GM19452 (cell line): ENCODE measurements around the gene C1GALT1C1.
"Not testable (repeated sequence)": the region's sequence is repeated elsewhere in the genome, so short reads cannot be mapped to it uniquely, and the experiment has no call there.

Experiments used
- ATAC-seq: cut with Tn5 transposase; IDR thresholded peaks from one replicate; pipeline ENCODE4 v1.9.1; 2021; ENCODE audit not compliant: unreplicated experiment

C1GALT1C1 gene

DNA sequence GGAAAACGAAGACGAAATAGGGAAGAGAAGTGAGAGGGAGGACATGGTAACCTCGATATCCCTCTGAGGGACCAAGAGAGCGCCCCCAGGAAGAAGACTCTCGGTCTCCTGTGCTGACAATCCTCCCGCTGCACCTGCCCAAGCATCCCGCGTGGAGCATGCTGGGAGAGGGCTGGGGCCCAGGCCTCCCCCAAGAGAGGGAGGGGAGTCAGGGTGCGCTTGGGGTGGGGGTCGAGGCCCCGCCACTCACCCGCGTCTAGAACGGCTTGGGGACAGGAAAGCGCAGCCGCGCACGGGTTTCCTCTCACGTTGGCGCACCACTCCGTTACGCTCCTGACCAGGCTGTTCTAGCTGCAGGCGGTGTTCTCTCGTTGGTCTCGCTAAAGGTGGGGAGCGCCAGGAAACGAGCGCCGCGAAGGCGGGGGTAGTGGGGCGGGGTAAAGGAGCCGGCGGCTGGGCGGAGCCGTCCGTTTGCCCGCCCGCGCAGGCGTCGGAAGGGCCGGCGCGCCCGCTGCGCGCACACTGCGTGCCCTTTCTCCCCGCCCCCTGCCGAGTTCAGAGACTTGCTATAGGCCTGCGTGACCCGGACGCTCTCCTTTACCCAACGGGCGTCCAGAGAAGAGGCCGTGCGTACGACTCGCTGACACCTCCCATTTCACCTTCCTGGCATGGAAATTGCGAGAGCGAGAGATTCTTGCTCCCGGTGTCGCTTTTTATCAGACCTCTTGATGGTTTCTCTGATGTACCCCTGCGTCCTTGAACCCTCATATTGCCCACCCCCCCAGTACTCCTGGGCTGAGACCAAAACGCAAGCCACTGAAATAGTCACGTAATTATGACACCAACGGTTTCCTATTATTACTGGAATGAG, at the start of gene C1GALT1C1:
Gene C1GALT1C1 (minus strand): TSS at position 388 of the 871 bp plus-strand sequence. CDS start 2,888 bp downstream, outside the sequence.
- peak; percentile 95 for ATAC-seq

- ATAC-seq: no peak
These were observed 47.3 kb upstream of the C1GALT1C1 start for GRCh38 chrX:120677004-120677652.

DNA sequence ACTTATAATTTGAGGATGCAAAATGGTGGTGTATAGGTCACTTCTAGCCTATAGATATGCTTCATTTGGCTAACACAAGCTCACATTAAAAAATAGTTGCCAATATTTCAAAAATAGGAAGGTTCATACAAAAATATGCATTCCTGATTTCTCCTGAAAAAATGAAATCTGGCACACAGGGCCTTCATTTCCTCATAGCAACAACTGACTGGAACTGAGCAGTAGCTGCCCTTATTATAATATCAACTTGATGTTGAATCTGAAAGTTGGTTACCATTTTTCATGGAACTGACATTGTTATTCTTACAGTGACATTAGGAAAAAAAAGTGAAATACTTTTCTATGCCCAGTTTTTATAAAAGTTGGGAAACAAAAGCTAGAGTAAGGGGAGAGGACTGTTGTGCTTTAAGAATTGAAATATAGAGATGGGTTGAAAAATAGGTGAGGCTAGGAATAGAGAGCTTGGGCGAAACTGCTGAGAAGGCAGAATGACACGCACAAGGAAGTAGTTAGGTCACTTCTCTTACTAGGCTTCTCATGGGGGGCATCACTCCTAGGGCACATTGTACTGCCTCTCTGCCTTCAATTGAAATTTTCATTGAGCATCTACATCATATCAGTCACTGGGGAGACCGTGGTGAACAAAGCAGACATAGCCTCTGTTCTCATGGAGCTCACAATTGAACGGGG, 43.1 kb upstream of the C1GALT1C1 start:
- no peak for ATAC-seq

GRCh38 chrX:120672389-120672788, 42.5 kb upstream of the C1GALT1C1 start:
- ATAC-seq: no peak

- no peak for ATAC-seq
These were observed 42.1 kb upstream of the C1GALT1C1 start for GRCh38 chrX:120671963-120672362.

DNA sequence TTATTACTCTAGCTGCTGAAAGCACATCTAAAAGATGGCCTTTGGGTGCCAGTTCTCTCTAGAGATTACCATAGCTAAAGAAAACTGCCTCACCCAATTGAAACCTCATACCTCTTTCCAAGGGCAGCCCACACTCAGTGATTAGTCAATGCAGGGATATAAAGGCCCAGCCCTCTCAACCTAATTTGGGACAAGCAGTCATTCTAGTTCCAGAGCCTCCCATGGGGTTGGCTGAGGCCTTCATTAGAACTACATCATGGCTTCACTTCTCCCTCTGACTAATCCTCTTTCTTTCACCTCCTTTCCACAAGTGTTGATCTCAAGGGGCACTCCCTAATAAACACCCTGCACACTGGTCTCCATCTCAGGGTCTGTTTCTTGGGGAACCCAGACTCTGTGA, 38.5 kb upstream of the C1GALT1C1 start:
- ATAC-seq: no peak

DNA sequence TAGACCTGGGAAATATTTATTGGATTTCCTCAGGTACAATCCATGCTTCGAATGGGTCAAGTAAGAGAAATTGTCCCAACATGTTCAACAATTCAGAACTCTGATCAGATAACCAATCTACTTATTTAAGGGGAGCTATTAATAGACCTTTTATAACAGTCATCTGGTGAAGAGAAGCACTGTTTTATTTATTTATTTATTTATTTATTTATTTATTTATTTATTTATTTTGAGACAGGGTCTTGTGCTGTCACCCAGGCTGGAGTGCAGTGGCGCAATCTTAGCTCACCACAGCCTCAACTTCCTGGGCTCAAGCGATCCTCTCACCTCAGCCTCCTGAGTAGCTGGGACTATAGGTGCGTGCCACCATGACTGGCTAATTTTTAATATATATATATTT, 34.7 kb upstream of the C1GALT1C1 start:
- not testable (repeated sequence) for ATAC-seq

GRCh38 chrX:120664081-120664480, 34.2 kb upstream of the C1GALT1C1 start:
- ATAC-seq: no peak

- no peak for ATAC-seq
These were observed 32.8 kb upstream of the C1GALT1C1 start for GRCh38 chrX:120662662-120663061.

DNA sequence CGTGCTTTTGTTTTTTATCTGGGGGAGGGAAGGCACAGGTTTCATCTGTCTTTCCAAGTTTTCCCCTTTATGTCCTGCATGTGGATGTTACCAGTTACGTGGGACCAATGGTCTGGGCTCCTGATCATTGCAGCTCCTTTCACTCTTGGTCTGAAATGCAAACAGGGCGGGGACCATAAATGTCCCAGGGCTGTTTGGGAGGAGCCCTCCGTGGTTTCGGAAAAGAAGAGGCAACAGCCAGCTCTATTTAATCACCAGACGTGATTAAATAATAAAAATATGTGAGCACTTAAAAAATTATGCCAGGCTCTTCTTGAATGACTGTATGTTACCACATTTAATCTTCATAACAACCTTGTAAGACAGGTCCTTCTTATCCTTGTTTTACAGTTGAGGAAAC, 30.8 kb upstream of the C1GALT1C1 start:
- ATAC-seq: no peak

- no peak for ATAC-seq
These were observed 23.1 kb upstream of the C1GALT1C1 start for GRCh38 chrX:120653000-120653399.

DNA sequence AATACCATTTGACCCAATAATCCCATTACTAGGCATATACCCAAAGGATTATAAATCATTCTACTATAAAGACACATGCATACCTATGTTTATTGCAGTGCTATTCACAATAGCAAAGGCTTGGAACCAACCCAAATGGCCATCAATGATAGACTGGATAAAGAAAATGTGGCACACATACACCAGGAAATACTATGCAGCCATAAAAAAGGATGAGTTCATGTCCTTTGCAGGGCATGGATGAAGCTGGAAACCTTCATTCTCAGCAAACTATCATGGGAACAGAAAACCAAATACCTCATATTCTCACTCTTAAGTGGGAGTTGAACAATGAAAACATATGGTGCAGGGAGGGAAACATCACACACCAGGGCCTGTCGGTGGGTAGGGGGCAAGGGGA, 22.4 kb upstream of the C1GALT1C1 start:
- not testable (repeated sequence) for ATAC-seq

- no peak for ATAC-seq
These were observed 17.3 kb upstream of the C1GALT1C1 start for GRCh38 chrX:120647127-120647526.

GRCh38 chrX:120642871-120643270, 13.0 kb upstream of the C1GALT1C1 start:
- ATAC-seq: no peak

DNA sequence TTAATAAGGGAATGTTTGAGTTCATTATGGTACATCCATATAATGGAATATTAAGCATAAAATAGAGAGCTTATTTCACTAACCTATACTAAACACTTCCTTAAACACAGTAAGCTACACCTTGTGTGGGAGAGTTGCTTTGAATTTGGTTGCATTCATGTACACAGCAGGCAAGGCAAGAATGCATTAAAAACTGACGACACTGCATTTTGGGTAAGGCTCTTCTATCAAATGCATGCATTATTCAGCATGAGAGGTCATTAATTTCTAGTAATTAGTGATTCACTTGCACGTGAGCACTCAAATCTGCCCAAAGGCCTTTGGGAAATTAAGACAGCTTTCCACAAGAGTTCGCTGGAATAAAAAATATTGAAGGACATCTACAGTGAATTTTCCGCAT, 8.8 kb upstream of the C1GALT1C1 start:
- no peak for ATAC-seq

DNA sequence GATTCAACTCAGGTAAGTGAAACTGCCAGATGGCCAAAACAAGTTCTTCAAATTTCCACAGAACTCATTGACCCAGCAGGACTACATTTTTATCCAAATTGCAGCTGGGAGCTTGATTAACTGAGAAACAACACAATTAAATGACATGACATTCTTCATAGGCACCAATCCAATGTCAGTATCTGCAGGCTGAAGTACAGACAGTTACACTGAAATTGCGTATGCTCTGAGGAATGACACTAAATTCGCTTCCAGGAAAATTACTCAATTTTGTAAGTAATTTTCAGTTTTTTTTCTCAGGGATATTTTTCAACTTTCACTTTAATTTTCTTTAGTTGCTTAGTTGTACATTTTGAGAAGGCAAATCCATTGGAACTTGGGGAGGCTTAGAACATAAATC, 4.5 kb downstream of the C1GALT1C1 start:
- no peak for ATAC-seq

GRCh38 chrX:120617996-120618630, 11.7 kb downstream of the C1GALT1C1 start:
- ATAC-seq: no peak

GRCh38 chrX:120614816-120615215, 15.0 kb downstream of the C1GALT1C1 start:
- ATAC-seq: no peak

- ATAC-seq: no peak
These were observed 17.8 kb downstream of the C1GALT1C1 start for GRCh38 chrX:120612086-120612485.

- peak; percentile 49 for ATAC-seq
These were observed 25.5 kb downstream of the C1GALT1C1 start for GRCh38 chrX:120604361-120604782.

DNA sequence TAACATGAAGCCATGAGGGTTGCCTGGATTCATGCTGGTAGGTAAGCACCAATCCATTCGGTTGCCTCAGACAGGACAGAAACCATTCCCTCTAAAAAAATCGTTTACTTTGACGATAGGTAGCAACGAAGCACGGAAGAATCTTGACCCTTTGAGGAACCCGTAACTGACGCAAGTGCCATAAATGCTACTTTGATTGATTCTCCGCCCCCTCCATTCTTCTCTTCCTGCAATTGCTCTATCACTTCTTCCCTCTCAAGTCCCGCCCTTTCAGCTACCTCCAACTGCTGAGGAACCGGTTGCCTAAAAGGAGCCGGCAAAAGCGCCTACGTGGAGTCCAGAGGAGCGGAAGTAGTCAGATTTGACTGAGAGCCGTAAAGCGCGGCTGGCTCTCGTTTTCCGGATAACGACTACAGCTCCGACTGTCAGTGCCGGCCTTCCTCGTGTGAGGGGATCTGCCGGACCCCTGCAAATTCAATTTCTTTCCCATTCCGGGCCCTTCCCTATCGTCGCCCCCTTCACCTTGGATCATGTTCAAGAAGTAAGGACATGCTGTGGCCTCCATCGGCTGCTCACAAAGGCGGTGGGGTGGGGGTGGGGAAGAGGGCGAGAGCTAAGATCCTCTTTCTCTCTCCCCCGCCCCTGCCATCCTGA, 26.0 kb downstream of the C1GALT1C1 start, which contains the start of gene MCTS1:
Gene MCTS1 (plus strand): TSS at position 395 of the 654 bp plus-strand sequence. CDS start 136 bp downstream, at position 531.
- peak; percentile 91 for ATAC-seq
